Activated T-cell treated with anti-CD3 and anti-CD28 coated beads for 4 hours (primary cell): ENCODE results near the gene VPS13C.

Experiments
- DNase-seq: peaks from one replicate; pipeline ENCODE4 v3.0.0-alpha.2; 2020

The VPS13C gene

DNA sequence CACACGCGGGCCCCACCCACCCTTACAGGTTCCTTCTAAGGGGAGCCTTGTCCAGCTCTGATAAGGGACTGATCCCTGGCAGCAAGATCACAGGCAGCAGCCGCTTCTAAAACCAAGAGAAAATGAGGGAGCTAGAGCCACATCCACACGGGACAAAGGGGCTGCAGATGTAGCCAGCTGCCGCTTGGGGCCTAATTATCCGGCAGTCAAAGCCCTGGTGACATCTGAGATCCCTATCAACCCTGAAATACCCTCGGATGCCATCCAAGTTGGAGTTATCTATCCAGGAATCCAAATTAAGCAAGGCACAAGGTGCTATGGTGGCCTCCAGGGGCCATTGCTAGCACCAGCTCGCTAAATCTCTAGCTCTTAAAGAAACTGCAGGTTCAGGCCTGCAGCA is 248.3 kb downstream of the VPS13C start:
- no peak for DNase-seq

DNA sequence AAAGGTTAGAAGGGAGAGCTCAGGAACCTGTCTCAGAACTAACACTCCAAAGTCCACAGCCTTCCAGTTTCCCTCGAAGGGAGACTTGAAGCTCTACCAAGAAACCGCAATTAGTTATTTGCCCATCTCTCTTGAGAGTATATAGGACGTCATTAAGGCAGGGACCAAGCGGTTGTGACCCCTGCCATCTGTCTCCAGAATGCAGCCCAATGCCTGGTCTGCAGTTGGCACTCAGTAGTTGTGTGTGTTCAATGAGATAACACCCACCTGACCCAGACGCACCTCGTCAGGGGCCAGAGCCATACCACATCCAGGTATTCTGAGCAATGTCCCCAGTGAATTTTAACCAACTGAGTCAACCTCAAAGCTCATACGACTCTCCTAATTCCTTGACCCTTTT is 251.0 kb downstream of the VPS13C start:
- DNase-seq = no peak

DNA sequence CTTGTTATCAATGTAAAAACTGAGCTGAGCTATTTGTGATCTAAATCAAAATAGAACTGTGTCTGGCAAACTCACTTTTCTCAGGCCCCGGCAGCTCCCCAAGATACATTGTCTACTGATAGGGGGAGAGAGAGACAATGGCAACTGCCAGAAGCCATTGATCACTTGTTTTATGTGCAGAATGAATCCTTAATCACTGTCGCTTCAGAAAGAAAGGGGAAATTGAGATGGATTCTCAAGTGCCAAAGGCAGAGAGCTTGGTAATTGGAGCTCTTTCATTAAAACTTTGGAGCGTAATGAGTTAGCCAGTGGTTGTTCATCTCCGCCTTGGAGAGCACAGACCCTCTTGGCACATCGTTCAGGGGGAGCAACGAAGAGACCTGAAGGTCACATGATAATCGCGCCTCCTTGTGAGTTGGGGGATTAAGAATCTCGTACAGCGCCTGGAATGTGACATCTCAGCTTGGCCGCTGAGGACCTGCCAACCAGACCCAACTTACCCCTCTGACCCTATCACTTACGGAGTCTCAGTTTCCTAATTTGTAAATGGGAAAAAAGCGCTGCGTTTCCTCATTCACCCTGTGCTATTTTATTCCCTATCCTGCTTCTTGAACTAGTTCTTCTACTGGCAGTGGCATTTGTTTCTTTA is 252.8 kb downstream of the VPS13C start:
- no peak for DNase-seq
